Embryonic facial prominence (tissue), 1 donor: ENCODE measurements around the gene NRIP2.

Source experiments
- DNase-seq: peaks from one replicate; pipeline ENCODE4 v3.0.0-alpha.2; 2016; ENCODE audit errors: extremely low spot score

The NRIP2 gene

DNA sequence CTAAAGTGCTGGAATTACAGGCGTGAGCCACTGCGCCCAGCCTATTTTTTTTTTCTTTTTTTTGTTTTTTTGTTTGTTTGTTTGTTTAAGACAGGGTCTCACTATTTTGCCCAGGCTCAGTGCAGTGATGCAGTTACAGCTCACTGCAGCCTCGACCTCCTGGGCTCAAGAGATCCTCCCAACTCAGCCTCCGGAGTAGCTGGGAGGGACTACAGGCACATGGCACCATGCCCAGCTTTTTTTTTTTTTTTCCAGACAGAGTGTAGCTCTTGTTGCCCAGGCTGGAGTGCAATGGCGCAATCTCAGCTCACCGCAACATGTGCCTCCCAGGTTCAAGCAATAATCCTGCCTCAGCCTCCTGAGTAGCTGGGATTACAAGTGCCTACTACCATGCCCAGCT lies 28.1 kb downstream of the NRIP2 start:
- no peak for DNase-seq

DNA sequence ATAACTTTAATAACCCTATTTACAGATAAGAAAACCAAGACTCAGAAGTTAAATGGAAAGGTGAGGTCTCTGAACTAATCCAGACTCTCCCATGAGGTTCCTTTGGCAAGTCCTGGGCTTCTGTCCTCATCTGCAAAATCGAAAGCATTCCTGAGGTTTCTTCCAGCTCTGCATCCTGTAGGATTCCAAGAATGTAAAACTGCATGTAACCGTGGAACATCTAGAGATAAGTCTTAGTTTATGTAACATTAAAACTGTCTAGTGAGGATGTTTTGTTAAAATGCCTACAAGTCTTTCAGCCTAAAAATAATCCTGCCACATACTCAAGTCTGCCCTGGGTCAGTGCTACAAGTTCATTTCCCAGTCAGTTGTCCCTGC lies 29.7 kb downstream of the NRIP2 start:
- no peak for DNase-seq

DNA sequence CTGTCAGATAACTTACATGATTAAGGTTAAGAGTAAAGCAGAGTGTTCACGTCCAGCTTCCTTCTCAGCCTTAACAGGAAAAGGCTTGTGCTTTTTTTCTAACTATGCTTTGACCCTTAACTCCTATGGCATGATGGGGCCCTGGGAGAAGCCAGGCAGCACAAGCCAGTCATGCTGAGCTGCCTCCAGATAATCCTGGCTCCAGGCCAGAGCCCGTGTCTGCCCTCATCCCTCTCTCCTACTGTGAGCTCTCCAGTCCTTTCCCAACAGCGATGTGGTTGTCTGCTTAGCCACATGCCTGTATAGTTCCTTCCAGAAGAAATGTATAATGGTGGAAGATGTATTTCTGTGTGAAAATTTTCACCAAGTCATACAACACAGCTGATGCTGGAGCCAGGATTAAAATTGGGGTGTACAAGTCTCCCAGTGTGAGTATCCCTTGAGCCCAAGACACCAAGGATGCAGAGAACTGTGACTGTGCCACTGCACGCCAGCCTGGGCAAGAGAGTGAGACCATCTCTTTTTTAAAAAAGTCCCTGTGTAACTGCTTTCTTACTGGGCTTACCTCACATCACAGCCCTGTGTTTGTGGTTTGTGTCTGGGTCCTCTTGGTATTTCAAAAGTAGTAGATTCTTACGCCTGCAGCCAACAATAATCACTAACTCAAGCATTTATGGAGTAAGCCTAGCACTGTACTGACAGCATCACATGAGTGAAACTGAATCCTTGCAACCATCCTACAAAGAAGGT lies 30.3 kb downstream of the NRIP2 start:
- no peak for DNase-seq

DNA sequence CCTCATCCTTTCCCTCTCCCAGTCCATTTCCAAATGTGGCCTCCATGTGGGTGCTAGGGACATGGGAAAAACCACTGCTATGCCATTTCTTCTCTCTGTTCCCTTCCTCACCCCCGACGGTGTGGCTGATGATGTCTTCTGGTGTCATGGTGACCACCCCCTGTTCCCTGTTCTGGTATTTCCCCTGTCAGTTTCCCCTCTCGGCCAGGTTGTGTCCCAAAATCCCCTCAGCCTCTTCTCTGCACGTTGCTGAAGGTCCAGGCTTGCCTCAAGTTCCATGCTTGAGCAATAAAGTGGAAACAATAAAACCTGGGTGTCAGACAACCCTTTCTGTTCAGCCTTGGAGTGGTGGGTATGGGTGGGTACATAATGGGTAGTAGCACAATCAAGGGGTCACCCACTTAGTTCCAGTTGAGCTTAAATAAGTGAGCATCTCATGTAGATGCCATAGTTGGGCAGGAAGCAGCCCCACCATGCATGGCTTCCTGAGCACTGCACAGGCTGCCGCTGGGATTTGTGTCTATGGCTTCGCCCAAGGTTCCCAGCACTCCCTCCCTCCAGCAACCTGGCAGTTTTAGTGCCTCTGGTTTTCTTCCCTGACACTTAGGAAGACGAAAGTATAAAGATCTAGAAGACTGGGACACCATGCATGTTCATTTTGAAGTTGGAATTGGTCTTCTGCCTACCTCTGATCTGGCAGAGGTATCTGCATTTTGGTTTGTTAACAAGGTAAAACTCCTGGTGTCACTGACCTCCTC lies 31.0 kb downstream of the NRIP2 start:
- no peak for DNase-seq

DNA sequence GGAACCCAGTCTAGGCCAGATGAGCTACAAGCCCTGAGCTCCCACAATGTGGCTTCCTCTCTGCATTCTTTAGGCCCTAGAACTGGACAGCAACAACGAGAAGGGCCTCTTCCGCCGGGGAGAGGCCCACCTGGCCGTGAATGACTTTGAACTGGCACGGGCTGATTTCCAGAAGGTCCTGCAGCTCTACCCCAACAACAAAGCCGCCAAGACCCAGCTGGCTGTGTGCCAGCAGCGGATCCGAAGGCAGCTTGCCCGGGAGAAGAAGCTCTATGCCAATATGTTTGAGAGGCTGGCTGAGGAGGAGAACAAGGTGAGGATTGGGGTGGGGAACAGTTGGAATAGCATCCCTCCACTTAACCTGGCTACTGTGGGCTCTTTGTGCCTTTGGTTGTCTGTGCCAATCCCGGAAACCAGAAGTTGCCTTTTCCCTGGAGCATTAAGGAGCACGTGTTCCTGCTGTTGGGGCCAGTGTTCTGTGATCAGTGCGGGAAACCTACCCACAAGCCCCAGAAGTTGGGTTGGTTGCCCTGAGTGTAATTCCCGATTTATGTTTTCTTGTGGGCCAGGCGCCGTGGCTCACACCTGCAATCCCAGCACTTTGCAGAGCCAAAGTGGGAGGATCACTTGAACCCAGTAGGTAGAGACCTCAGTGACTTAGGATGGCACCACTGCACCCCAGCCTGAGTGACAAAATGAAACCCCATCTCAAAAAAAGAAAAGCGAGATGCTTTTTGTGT lies 33.6 kb downstream of the NRIP2 start:
- DNase-seq: no peak

DNA sequence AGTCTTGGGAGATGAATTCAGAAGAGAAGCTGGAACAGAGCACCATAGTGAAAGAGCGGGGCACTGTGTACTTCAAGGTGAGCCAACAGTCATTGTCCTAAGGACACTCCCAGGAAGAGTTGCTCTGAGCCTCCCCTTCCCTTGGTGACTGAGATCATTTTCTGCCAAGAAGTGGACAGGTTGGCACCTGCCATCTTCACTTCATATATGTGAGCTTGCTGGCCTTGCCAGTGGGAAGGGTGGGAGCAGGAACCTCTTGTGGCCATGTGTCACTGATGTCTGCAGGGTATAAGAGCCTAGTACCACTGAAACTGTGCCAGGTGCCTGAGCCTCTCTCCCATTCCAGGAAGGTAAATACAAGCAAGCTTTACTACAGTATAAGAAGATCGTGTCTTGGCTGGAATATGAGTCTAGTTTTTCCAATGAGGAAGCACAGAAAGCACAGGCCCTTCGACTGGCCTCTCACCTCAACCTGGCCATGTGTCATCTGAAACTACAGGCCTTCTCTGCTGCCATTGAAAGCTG lies 34.7 kb downstream of the NRIP2 start:
- no peak for DNase-seq

DNA sequence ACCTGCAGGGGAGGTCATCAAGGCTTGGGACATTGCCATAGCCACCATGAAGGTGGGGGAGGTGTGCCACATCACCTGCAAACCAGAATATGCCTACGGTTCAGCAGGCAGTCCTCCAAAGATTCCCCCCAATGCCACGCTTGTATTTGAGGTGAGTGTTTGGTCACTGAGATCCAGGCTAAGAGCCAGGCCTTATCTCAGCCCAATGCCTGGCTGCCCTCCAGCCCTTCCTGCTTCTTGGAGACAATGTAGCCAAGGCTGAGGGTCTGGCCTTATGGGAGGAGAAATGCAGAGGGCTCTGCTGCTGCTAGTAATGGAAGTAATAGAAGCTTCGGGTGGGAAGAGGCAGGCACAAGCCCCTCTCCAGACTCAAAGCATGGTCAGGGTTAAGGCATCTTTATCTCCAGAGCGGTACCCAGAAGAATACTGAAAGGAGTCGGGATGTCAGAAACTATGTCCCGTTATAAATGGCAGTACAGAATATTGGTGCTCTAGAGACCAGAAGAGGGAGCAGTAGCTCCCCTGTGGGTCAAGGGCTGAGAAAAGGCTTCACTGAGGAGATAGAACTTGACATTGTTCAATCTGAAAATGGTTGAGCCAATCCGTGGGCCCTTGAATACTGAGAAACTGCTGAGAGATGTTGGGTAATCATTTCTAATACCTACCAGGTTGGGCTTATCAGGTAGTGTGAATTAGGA lies 37.0 kb downstream of the NRIP2 start:
- DNase-seq: no peak

DNA sequence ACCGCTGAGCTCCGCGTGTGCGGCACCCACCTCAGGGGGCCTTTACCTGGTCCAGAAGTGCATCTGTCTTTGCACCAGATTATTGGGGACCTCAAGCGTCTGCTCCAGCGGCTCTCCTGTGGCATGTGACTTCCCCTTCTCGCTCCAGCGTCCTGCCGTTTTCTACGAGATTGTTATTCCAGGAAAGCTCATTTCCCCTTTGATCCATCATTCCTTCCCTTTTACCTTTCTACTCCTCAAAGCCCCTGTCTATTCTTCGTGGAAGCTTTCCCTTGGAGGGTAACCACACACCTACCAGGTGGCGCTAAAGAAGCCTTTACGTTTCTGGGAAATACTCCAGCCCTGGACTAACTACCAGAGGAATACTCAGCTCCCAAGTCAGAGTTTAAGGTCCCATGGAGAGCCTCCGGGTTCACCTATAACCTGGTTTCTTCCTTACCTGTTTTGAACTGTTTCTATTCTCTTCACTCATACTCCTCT lies 38.6 kb downstream of the NRIP2 start:
- DNase-seq: no peak

DNA sequence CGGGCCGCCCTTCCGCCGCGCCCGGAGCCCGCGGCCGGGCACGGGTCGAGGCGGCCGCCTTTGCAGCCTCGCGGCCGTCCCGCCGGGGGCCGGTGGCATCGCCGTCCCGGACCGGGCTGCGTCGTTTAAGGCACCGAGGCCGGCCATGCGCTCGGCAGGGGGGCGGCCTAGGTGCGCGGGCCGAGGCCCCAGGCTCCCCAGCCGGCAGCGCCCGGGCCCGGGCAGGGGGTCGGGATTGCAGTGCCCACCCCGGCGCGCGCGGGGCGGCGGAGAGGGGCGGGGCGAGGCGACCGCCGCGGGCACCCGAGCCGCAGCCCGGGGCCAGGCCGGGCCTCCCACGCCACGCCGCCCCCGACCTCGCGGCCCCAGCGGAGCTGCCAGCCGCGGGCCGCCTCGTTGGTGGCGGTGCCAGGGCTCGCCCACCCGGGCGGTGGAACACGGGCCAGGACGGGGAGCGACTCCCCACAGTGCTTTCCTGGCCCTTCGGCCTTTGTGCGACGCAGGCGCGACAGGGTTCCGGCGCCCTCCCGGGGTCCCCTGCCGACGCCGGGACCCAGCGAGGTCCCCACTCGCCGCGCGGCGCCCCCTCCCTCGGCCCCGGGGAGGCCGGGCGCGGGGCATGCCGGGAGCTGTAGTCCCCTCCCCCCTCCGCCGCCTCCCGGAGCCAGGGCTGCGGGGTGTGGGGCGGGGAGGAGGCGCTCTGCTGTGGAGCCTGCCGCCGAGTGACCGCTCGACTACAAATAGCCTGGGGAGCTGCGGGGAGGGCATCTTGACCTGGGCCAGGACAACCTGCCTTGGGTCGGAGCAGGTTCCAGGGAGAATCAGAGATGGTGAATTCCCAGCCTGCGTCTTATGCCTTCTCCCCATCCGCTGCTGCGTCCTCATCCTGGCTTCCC lies 39.3 kb downstream of the NRIP2 start:
- no peak for DNase-seq

DNA sequence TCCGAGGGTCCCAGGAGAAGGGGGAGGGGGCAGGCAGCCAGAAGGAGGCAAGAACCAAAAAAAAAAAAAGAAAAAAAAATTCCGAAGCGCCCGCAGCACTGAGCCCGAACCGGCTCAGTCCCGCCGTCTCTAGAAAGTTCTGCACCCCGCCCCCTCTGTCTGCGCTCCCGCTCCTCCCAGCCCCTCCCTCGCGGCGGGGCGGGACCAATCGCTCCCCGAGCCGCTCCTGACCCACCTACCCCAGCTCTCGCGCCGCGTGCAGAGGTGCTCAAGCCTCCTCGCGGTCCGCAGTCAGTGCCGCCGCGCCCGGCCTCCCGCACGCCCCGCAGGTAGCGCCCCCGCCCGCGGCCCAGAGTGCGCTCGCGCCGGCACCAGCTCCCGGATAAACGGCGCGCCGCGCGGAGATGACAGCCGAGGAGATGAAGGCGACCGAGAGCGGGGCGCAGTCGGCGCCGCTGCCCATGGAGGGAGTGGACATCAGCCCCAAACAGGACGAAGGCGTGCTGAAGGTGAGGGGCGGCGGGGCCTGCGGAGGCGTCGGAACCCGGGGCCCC lies 40.0 kb downstream of the NRIP2 start, which contains the start of gene FKBP4:
FKBP4 (plus strand) TSS at position 235 of the 554 bp plus-strand sequence; CDS start at position 405, 170 bp downstream.
- DNase-seq: peak; percentile 86

DNA sequence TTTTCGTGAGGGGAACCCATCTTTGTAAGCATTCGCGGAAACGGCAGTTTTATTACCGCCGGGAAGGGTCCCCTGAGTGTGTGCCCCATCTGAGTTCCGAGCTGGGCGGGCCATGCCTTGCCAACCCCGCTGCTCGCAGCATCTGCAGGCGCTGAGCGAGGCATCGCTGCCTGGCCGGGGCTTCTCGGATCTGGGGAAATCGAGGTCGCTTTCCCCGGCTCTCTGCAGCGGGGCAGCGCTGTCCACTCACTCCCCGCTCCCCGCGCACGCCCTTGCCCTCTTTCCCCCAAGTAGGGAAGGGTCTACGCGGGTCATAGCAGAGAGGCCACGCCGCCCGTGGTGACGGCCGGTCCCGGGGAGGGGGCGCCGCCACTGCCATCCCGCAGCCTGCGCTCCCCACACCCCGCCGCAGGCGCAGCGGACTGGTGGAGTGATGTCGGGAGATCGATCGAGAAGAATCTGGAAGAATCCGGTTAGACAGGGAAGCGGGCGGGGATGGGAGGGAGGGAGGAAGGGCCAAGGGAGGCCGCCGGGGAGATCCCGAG lies 40.6 kb downstream of the NRIP2 start:
- DNase-seq: no peak

DNA sequence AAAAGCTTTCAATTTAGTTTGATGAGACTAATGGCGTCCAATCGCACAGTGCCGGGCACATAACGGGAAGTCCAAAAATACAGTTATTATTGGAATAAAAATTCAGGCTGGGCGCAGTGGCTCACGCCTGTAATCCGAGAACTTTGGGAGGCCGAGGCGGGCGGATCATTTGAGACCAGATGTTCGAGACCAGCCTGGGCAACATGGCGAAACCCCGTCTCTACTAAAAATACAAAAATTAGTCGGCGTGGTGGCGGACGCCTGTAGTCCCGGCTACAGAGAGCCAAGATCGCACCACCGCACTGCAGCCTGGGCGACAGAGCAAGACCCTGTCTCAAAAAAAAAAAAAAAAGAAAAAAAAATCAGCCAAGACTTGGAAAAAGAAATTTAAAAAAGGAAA lies 41.3 kb downstream of the NRIP2 start:
- DNase-seq: no peak

DNA sequence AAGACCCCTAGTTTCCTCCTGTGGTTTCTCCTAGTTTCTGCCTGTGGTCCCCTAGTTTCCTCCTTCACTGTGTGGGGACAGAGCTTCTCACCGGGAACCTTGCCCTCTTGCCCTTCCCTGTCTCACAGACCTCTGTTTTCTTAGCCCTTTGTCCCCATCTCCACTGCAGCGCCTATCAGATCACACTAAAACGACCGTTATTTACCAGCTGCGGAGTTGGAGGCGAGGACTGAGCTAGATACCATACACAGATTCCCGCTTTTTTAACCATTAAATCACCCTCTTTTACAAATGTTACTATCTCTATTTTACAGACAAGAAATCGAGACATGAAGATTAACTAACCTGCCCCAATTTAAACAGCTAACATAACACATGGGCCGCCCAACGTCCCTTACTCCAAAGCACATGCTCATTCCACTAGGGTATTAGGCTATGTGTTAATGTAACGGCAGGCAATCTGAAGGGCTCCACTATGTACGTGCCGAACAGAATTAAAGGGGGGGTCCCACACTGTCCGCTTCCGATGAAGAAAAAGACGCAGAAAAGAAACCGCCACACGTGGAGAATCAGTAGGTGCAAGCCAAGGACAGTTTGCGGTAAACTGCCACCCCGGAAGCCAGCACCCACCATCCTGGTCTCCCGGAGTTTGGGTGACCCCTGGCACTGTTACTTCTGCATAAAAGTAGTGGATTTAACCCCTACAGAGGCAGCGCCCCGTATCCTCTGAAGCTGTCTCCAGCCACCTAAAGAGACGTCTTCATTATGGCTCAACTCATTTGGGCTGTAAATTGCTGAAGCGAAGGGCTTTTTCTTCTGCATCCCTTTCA lies 41.9 kb downstream of the NRIP2 start:
- no peak for DNase-seq

DNA sequence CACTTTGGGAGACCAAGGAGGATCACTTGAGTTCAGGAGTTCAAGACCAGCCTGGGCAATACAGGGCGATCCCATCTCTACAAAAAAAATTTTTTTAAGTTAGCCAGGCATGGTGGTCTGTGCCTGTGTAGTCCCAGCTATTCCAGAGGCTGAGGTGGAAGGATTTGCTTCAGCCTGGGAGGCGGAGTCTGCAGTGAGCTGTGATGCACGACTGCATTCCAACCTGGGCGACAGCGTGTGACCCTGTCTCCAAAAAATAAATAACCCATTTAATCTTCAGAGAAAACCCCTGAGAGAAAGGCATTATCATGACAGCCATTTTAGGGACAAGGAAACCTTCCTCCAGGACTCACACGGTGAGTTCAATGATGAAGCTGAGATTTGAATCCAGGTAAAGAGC lies 43.7 kb downstream of the NRIP2 start:
- no peak for DNase-seq

DNA sequence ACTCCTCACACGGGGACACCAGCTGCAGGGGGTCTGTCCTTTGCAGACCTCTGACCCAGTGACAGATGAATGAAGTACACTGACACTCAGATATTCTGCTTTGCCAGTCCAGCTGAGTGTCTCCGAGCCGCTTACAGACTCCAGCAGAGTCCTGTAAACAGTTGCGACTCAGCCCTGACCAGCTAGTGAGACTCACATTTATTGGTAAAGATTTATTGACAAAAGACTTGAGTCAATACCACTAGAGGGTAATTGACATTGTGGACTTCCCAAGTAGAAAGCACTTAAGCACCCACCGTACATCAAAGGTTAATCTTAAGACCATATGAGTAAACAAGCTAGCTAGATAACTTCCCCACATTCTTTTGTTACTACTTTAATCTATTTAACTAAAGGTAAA lies 49.8 kb downstream of the NRIP2 start:
- DNase-seq: no peak

DNA sequence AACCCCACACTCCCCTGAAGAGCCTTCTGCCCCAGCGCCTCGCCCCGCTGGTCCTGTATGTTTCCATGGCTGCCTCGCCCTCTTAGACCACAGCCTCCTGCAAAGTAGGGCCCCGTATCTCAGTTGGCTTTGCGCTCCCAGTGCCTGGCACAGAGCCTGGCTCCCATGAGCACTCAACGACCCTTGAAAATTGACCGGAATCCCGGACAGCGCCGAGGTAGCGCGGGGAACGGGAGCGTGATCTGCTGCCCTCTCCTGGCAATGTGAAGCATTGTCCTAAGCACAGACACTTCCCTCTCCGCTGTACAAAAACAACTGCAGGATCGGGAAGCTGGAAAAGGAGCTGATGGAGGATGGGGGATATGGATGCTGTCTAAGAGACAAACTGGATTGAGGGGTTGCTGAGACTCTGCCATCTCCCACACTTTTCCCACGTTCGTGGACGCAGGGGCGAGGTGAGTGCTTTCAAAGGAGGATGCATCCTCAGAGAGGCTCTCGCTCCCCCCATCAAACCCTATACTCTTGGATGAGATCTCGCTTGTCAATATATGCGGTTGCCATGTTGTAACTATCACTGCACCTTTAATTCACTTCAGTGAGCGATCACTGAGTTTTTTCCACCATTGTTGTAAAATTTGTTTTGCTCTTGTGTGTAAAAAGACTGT lies 50.8 kb downstream of the NRIP2 start:
- DNase-seq: no peak

DNA sequence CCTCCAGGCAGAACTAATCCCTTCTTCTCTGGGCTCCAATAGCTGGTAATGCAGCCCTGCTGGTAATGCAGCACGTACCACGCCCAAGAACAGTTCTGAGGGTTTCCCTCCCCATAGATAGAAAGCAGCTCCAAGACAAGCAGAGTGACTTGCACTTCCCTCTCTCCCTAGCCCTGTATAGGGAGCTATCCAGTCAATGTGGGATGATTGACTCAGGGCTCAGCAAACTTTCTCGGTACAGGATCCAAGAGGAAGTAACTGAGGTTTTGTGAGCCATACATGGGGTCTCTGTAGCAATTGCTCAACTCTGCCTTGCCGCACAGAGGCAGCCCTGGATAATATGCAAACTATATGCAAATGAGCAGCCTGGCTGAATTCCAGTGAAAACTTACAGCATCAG lies 55.6 kb downstream of the NRIP2 start:
- no peak for DNase-seq

DNA sequence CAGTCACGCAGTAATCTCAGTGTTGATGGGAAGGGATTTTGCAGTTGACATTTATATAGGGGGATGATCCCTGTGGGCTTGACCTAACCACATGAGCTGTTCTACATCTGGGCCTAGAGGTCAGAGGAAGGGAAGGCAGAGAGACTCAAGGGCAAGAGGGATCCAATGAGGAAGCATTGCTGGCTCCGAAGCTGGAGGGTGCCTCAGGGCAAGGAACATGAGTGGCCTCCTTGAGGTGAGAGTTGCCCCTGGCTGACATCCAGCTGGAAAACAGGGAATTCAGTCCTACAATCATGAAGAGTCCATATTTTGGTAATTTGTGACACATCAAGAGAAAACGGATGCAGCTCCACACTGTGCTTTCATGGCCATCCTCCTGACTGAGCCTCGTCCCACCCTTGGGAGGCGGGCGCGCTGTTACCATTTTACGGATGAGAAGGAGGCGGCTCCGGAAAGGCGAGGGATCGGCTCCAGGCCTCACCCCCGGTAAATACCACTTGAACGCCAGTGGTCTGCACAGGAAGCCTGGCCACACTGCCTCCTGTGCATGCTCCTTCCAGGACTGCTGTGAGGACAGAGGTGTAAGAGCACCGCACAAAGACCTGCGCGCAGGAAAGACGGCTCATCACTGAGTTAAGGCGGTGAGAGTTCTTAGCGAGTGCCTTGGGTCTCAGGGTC lies 58.6 kb downstream of the NRIP2 start:
- no peak for DNase-seq
